Activated T-cell treated with anti-CD3 and anti-CD28 coated beads for 4 hours (primary cell): ENCODE measurements around the gene EGFR.
A peak's percentile ranks its signal among the peaks of the same experiment; 100 is the strongest.

ENCODE experiments used
- DNase-seq: peaks from one replicate; pipeline ENCODE4 v3.0.0-alpha.2; 2020

Gene EGFR

DNA sequence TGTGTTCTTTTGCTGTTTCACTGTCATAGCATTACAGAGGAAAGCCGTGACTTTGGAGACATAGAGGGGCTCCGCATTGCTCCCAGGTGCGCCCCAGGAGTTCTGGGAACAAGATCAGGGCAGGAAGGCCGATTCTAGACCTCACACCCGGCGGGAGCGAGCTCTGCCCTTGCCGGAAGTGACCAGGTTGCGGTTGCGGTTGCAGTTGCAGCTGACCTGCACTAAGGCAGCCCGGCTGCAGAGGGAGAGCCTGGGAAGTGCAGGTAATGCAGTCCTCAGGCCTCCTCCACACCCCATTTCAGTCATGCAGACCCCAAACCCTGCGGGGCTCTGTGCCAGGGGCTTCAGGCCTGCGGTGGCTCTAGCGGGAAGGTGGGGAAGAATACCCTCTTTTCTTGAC, 216.3 kb downstream of the EGFR start:
- DNase-seq: no peak

GRCh38 chr7:55235801-55236200, 217.0 kb downstream of the EGFR start:
- no peak for DNase-seq

DNA sequence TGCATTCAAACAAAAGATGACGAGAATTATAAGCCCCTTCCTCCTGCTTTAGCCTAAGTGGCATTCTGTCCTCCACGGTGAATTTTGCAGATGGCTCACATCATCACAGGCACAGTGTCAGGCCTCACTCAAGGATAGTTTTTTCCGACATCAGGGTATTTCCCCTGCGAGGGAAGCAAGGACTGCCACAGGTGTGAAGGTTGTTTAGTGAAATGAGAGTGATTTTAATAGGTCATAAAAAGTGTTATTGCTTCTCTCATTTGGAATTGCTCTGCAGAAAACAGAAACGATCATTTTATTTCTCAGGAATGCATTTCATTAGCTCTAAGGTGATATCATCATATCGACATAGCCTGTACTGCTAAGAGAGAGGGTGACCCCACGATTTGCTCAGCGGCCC, 217.7 kb downstream of the EGFR start:
- no peak for DNase-seq

DNA sequence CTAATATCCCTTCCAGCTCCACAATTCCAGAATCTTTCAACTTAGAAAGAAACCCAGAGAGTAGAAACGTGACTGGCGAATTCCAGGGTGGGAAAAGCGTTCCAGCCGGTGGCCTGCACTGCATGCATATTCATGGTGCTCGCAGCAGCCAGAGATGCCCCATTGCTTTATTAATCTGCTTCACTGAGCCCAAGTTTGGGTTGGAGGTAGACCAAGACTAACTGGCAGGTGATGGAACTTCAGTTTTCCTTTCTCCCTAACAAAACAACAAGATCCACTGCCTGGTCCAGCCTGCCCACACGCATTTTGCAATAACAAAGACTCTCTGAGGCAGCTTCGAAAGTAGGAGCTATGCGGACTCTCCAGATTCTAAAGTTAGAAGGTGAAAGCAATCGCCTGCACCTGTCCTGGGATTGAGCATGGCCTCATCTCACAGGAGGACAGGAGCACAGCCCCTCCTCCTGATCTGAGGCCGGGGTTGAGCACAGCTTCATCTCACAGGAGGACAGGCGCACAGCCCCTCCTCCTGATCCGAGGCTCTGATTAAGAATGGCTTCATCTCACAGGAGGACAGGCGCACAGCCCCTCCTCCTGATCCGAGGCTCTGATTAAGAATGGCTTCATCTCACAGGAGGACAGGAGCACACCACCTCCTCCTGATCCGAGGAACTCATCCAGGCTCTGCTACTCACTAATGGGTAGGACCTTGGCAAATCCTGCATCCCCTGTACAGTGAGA, 218.5 kb downstream of the EGFR start:
- no peak for DNase-seq

DNA sequence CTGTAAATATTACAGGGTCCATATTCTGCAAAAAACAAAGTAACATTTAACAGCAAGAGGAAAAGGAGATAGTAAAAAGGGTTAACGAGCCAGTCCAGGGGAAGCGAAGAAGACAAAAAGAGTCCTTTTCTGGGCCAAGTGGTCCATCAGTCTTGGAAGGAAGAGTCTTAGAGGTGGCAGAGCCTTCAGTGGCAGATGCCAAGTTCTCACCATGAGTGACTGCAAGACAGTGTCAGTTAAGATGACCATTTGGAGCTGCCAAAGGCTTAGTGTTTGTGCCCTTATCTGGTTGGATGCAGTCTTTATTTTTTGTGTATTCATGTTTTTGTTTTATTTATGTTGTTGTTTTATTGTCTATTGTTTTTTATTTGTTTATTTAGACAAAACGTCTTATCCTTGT, 220.6 kb downstream of the EGFR start:
- DNase-seq: no peak

DNA sequence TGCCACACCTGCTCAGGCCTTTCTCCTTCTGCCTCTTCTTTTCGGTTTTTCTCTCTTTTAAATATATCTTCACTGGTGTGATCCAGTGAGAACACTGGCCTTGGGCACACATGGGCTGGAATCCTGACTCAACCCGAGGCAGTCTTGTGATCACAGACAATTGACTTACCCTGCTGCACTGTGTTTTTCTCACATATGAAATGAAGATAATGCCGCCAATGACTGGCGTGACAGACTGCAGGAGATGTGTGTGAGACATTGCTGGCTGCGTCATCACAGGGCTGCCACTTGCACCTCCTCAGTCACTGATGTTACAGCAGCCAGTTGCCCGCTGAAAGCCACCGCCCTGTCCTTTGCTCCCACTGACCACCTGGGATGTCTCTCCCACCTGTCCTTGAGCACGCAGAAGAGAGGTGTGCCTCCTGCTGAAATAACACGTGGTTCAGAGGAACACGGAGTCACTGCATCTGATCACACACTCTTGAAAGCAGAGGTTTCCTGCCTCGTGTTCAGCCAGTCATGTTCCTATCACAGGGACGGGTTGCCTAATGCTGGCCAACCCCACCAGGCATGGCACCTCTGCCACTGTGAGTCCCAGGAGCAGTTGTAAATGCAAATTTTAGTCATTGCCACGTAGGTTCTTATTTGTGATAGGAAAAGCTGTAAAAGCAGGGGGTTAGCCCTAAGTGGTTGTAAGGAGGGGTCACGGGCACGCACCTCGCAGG, 221.8 kb downstream of the EGFR start:
- DNase-seq: no peak

DNA sequence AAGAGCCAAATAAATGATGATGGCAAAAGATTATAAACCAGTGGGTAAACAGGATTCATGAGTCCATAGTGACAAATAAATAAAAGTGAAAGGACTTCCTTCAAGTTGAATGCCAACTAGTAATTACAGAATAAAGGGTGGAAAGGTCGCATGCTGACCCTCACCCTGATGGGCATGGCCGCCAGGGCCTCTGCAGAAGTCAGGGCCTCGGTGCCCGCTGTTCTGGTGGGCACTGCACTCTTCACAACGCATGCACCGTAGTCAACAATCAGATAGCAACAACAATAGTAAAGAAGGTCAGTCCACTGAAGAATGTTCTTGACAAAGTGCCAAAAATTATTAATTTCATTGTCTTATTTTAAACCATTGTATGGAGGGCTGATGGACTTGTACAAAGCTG, 223.1 kb downstream of the EGFR start:
- no peak for DNase-seq

GRCh38 chr7:55242613-55243012, 223.8 kb downstream of the EGFR start:
- no peak for DNase-seq

- no peak for DNase-seq
These were observed 225.4 kb downstream of the EGFR start for GRCh38 chr7:55244006-55244745.

DNA sequence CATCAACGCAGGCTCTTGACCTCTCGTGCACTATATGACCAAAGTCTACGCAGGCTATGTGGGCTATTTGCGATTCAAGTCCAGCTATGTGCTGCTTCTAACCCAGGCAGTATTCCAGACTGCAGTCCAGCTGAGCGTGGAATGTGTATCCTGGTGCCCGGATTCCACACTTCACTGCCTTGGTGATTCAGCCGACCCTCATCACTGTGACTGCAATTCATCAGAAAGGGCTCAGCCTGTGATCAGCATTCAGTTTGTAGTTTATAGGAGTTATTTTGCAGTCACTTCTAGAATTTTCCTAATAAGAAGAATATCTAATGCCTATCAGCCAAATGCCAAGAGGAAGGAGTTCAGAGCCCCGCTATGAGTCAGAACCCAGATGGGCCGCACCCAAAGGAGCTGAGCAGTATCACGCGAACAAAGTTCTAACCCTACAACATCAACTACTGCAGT, 226.5 kb downstream of the EGFR start:
- DNase-seq: no peak

GRCh38 chr7:55246171-55246570, 227.4 kb downstream of the EGFR start:
- DNase-seq: no peak

DNA sequence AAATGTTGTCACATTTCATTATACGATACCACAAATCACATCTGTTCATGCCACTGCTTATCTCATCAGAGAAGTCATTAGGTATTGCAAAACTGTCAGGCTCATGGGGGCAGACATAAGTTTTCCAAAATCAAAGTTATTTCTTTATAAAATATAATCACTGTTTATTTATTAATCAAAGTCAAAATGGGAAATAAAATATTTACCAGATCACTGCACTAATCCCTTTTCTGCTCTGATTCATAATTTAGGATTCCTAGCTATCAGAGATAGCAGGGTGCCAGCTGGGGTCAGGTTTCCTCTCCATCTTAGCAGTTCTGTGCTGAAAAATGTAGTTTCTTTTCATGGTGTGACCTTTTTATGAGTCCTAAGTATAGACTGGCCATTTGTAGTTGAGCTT, 228.6 kb downstream of the EGFR start:
- no peak for DNase-seq

DNA sequence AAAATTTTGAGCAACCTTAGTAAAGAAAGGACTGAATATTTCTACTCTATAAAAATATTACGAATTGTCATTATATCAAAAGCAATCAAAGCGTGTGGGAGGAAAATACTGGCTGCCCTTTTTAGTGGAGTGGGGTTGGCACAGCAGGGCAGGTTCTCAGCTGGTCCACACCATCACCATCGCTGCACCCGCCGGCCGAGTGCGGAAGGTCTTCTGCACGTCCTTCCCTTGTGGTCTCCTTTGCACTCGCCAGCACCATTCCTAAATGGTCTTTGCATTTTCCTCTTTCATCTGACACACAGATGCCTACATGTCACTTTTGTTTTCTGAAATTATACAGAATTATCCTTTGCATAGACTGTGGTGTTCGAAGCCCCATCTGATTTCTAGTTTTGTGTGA, 229.7 kb downstream of the EGFR start:
- no peak for DNase-seq

GRCh38 chr7:55249332-55249731, 230.5 kb downstream of the EGFR start:
- DNase-seq: no peak

DNA sequence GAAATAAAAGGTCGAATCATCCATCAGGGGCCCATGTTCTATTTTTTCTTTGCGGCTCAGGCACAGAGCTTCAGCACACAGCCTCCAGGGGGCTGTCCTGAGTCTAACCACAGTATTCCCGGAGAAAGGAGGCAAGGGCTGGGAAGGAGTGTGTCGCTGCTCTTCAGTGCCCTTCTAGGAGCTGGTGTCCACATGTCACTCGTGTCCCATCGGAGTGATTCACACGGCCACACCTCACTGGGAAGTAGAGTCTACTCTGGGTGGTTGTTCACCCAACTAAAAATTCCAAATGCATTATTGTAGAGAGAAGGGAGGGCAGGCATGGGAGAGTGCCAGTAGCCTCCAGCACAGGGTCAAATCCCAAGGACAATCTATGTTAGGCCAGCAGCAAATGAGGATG, 231.5 kb downstream of the EGFR start:
- DNase-seq: no peak

GRCh38 chr7:55251313-55251712, 232.5 kb downstream of the EGFR start:
- no peak for DNase-seq

GRCh38 chr7:55251911-55252310, 233.1 kb downstream of the EGFR start:
- DNase-seq: no peak

GRCh38 chr7:55252386-55252785, 233.6 kb downstream of the EGFR start:
- DNase-seq: no peak

- no peak for DNase-seq
These were observed 234.4 kb downstream of the EGFR start for GRCh38 chr7:55253188-55253587.

GRCh38 chr7:55254242-55254595, 235.4 kb downstream of the EGFR start:
- no peak for DNase-seq

DNA sequence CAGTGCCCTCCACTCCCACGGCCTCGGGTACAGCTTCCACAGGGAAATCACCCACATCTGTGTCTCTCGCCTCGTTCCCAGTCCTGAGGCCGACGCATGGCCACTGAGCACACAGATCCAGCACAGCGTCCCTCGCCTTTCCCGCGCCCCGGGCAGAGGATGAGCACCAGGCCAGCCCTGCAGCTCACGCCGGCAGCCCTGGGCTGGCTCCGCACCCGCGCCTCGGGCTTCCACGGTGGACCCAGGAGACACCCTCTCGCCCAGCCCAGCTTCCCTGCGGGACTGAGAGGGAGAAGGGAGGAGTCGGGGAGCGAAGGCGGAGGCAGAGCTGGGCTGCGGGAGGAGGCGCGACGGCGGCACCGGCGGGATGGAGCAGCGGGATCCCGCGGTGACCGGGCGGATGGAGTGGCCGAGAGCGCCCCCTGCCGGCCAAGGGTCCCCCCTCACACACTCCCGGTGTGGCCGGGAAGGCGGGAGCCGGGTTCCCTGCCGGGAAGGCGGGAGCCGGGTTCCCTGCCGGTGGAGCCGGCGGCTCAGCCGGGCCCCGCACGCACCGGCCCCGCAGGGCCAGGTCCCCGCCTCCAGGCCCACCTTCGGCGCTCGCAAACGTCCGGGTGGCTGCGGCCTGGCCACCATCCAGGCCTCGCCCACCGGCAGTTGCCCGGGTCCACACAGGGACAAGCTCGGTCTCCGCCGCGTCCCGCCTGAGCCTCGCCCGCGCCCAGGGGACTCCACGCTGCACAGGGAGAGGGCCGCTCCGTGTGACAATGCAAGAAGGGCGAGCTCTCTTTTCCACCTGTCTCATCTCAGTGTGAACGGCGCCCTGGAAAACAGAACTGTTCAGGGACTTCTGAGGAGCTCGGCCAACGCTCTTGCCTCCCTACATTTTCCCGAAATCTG, 236.0 kb downstream of the EGFR start:
- DNase-seq: peak; percentile 35

DNA sequence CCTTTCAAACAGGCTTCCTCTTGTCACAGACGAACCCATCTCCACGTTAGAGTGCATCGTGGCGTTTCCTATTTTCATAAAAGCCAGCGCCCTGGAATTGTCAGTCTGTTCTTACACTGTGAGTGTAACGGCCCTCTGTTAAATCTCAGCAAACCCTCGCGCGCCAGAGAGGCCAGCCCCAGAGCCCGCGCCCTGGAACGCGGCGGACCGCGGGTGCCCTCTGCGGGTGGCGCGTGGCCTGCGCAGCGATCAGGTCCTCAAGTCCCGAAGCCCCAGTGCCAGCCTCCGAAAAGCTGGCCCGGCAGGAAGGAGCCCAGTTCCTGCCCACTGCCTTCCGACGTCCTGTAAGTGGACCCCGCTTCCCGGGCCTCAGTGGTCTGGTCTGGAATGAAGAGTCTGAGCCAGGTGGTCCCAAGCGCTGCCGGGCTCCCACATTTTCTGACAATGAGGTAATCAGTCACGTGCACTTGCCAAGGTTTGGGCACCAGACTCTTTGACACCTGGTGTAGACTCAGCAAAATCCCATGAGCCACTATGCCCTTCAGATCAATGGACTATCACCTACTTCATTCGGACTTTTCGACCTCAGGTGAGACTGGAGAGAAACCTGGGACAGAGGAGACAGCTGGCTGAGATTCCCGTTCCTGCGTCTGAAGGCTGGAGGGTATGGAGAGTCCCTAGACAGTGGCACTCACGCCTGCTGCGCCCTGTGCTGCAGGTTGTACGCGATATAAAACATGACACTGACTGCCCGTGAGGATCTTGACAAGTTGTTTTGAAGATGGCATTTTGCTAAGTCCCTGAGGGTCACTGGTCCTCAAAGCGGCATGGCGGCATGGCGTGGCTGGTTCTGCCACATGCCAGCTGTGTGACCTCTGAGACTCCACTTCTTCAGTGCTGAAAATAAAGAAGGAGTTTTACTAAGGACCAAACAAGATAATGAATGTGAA, 237.0 kb downstream of the EGFR start:
- peak; percentile 57 for DNase-seq
